GM19193 (cell line): ENCODE results near the gene ZBTB46.

Experiments used
- POLR2A ChIP-seq: IDR thresholded peaks from 4 replicates; pipeline ENCODE4 v1.6.1; 2011; ENCODE audit not compliant: insufficient read depth, insufficient read length; ENCODE audit errors: extremely low read depth

Gene ZBTB46

DNA sequence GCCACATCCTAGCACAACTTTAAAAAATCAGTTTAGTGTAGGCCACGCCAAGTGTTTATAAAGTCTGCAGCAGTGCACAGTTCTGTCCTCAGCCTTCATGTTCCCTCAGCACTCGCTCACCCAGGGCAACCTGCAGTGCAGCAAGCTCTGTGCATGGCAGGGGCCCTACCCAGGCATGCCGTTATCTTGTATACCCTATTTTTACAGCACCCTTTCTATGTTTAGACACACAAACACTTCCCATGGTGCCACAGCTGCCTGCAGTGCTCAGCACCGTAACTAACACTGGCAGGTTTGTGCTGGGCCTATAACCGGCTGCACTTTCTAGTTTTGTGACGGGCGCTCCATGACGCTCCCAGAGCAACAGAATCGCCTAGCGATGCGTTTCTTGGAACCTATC lies 43.8 kb downstream of the ZBTB46 start:
- TF ChIP-seq POLR2A, result no peak

DNA sequence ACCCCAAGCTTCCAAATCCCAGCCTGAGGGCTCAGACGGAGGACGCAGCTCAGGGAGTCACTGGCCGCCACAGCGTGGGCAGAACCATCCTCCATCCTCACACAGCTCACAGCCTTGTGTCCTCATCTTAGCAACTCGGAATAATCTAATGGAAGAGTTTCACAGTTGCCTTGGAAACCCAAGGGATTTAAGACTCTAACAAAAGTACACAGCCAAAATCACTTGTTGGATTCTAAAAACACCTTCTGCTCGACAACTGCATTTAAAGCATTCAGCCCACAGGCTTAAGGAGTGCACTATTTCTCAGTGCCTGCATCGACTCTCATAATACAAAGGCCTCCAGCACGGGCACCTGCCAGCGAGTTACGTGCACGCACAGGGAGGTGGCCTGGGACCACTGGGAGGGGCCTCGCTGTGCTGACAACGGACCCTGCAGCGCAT lies 45.4 kb downstream of the ZBTB46 start:
- no peak for TF ChIP-seq POLR2A

DNA sequence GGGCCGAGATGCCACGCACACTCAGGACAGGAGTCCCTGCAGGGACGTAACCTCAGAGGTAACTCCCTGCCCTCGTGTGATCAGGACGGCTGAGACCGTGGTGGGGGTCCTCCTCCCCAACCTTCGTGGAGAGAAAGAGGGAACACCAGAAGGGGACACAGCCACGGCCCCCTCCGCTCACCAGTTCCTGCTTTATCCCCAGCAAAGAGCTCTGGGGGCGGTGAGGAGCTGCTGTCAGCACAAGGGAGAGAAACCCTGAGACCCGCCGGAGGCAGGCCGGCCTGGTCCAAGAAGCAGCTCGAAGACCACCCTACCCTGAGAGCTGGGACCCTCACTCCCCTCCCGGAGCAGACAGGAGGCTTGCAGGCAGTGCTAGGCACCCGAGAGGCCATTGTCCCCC lies 47.1 kb downstream of the ZBTB46 start:
- TF ChIP-seq POLR2A, result no peak

DNA sequence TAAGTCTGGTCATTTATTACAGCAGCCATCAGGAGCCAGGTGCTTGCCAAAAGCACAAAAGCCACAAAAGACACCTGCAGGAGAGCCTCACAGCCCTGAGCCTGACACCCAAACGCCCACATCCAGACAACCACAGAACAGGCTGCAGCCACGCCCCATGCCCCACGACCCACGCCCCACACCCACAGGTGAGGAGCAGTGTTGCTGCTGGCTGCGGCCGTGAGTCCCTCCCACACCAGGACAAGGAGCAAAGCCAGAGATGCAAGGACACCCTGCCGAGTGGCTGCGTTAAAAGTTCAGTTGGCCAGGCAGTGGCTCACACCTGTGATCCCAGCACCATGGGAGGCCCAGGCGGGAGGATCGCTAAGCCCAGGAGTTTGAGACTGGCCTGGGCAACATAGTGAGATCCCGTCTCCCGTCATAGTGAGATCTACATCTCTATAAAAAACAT lies 48.5 kb downstream of the ZBTB46 start:
- TF ChIP-seq POLR2A, result no peak

DNA sequence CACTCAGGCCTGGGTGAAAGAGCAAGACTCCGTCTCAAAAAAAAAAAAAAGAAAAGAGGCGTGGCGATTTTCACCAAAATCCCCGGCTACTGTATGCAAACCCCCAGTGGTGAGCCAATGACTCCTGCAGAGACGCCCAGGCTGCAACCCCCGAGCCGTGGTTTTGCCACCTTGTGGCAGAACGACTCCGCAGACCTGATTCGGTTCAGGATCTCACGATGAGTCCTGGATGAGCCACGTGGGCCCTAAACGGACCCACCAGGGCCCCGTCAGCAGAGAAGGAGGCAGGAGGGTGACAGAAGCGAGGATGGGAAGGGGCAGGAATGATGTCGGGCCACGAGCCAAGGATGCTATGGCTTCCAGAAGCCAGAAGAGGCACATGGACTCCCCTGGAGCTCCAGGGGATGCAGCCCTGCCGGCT lies 49.0 kb downstream of the ZBTB46 start:
- TF ChIP-seq POLR2A, result no peak

- no peak for TF ChIP-seq POLR2A
These were observed 49.9 kb downstream of the ZBTB46 start for GRCh38 chr20:63781181-63781580.

DNA sequence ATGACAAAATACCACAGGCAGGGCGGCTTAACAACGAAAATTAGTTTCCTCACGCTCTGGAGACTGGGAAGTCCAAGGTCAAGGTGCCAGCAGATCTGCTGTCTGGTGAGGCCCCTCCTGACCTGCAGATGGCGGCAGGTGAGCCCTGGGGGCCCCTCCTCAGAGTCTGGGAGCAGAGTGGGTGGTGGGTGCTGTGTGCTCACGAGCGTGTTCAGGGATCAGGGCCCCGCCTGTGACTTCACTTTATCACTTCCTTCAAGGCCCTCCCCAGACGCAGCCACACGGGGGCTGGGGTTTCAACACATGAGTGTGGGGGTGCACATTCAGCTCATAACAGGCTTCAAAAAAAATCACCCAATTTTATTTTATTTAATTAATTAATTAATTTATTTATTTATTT lies 52.2 kb downstream of the ZBTB46 start:
- no peak for TF ChIP-seq POLR2A

DNA sequence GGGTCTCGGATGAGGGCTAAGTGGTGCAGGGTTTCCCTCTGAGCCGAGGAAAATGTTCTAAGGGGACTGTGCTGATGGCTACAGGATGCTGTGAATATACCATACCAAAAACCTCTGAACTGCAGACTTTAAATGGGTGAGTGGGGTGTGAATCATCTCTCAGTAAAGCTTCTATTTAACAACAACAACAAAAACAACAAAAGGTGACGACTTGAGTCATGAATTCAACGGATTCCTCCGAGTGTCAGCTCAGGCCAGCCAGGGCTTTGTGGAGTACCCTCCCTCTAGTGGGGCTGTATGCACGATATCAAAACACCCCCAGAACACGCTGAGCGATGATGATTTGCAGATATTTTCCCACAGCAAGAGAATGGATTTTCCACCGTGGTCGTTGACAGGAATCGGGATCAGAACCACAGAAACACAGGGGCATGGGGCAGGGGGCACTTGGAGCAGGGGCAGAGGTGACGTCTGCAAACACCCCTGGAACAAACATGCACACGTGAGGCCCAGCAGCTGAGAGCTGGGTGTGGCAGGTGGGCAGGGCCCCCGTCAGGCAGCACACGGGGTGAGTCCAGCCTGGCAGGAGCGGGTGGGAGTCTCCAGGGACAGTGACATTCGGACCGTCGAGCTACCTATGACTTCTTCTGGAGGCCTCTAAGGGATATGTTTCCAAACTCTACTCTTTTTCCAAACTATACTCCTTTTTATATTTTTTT lies 52.9 kb downstream of the ZBTB46 start:
- TF ChIP-seq POLR2A, result no peak

DNA sequence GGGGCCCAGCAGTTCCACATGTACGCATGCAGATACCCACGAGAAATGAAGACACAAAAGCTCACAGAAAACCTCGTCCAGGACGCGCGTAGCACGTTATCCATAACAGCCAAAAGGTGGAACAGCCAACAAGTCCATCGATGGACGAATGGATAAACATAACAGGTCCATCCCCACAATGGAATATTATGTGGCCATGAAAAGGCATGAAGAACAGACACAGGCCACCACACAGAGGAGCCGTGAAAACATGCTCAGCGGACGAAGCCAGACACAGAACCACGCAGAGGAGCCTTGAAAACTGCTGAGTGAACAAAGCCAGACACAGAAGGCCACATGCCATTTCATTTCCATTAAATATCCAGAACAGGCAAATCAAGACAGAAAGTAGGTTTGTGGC lies 53.5 kb downstream of the ZBTB46 start:
- no peak for TF ChIP-seq POLR2A

GRCh38 chr20:63775096-63775978 lies 55.7 kb downstream of the ZBTB46 start:
- no peak for TF ChIP-seq POLR2A

- TF ChIP-seq POLR2A, result no peak
These were observed 56.8 kb downstream of the ZBTB46 start for GRCh38 chr20:63774306-63774705.

DNA sequence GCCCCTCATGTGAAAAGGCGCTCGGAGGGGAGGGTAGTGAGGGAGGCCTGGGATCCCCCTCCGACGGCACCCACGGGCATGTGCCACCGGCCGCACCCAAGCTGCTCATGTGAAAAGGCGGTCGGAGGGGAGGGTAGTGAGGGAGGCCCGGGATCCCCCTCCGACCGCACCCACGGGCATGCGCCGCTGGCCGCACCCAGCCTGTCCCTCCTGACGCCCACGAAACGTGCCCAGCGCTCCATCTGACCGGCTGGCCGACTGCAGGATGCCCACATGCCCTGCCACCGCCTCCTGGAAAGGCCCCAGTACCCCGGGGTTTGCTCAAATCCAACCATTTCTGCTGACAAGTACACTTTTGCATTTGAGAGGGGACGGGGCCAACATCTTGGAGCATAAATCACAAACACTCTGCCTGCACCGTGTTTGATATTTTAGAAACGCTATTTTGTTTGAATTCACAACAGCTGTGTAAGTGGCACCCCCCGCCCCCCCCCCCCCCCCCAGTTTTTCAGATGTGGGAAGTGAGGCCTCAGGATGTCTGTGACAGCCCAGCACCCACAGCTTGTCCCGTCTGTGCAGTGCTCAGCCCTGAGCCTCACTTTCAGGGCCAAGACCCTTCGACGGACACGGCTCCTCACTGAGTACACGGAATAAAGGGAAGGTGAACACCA lies 57.4 kb downstream of the ZBTB46 start:
- TF ChIP-seq POLR2A, result no peak

DNA sequence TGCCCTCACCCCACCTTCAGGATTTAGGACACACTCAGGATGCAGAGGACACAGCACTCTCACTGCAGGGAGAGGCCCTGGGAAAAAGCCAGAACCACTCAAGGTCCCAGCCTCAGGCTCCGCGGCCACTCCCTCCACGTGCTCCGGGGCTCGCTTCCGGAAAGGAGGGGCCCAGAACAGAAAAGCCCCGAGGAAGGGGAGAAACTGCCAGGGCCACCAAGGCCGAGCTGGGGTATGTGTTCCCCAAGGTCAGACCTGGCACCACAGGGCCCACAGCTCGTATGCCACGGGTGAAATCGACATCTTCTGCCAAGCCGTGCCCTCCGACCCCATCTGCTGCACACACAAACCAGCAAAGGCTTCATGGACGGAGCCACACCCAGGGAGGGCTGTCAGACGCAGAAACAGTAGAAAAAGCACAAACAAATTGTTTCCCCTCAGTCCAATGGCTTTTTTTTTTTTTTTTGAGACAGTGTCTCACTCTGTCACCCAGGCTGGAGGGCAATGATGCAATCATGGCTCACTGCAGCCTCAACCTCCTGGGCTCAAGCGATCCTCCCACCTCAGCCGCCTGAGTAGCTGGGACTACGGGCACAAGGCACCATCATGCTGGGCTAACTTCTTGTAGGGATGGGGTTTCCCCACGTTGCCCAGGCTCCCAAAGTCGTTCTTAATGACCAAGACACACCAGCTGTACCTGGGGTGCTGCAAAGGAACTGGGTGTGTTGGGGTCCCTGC lies 58.1 kb downstream of the ZBTB46 start:
- TF ChIP-seq POLR2A, result no peak

GRCh38 chr20:63771046-63771707 lies 59.9 kb downstream of the ZBTB46 start:
- TF ChIP-seq POLR2A, result no peak
